GM19438 (cell line): ENCODE data around the gene LPAR6.

Experiments
- ATAC-seq: cut with Tn5 transposase; IDR thresholded peaks from one replicate; pipeline ENCODE4 v1.9.1; 2021; ENCODE audit warnings: low read depth; ENCODE audit not compliant: unreplicated experiment

Gene LPAR6

GRCh38 chr13:48380581-48380980, 32.3 kb downstream of the LPAR6 start:
- no peak for ATAC-seq

GRCh38 chr13:48377857-48378256, 35.1 kb downstream of the LPAR6 start:
- no peak for ATAC-seq

GRCh38 chr13:48370815-48371214, 42.1 kb downstream of the LPAR6 start:
- no peak for ATAC-seq

- ATAC-seq: no peak
Measured at GRCh38 chr13:48369988-48370387, 42.9 kb downstream of the LPAR6 start.
